ENCODE data around the gene PTGIR.

- TF ChIP-seq POLR2AphosphoS5 (IDR thresholded peaks at IDR 0.05; ENCODE audit: low read depth, low read length), result no peak
- TF ChIP-seq POLR2A (IDR thresholded peaks at IDR 0.05; ENCODE audit: low read depth, low read length), result no peak
- TF ChIP-seq TAF1 (IDR thresholded peaks at IDR 0.05; ENCODE audit: low read depth, low read length), result no peak
- TF ChIP-seq POU2F2 (IDR thresholded peaks at IDR 0.05; ENCODE audit: low read depth, low read length), result peak; percentile 32; the same call in 1 of the 2 replicates
- no peak for TF ChIP-seq SPI1 (IDR thresholded peaks at IDR 0.05; ENCODE audit: low read depth, low read length)
- TF ChIP-seq PAX5 (IDR thresholded peaks at IDR 0.05; ENCODE audit: insufficient read depth, low read length, severe bottlenecking), result no peak
These were observed 8.1 kb downstream of the PTGIR start for GRCh38 chr19:46616631-46617322.

All from GM12891 (cell line).